Panc1 (cell line): ENCODE data around the gene SLC16A3. TPM values are rescaled to one million over a fixed set of nuclear protein-coding genes. Genes with fewer than 3 reads are reported as not detected.

Experiments used
- ATAC-seq: fragments of 200-7000 bp; cut with Tn5 transposase; 2 replicates; pipeline ENCODE4 v1.9.1; 2020; ENCODE audit warnings: mild to moderate bottlenecking, moderate library complexity
- BruUV-seq: library from RNA; stranded (reverse); fragments of 400-500 nt; replicated peaks from 2 replicates; lab custom pipeline; 2021; lab: Mats Ljungman, UMichigan
- CTCF ChIA-PET: fragments of 300-600 bp; sonication (Branson Sonifier 250); formaldehyde crosslinking; loops from one replicate; lab custom pipeline; 2022; ENCODE audit warnings: antibody characterized with exemption; lab: Charles Lee
- POLR2A ChIA-PET: fragments of 300-600 bp; sonication (Branson Sonifier 250); formaldehyde crosslinking; loops from one replicate; lab custom pipeline; 2022; ENCODE audit warnings: antibody characterized with exemption; lab: Charles Lee
- DNase-seq: peaks from one replicate; pipeline ENCODE4 v3.0.0-alpha.2; 2010; ENCODE audit warnings: low read depth, low spot score
- H3K27ac ChIP-seq: 2 replicates; pipeline ENCODE4 v1.5.1; 2011; ENCODE audit warnings: mild to moderate bottlenecking, low read length, inconsistent platforms
- H3K27me3 ChIP-seq: fragments of 200-500 bp; sonication (Bioruptor generic); 2 replicates; pipeline ENCODE4 v1.6.0; 2014; ENCODE audit warnings: low read length, inconsistent platforms; ENCODE audit not compliant: control insufficient read depth, insufficient read depth
- H3K36me3 ChIP-seq: fragments of 200-500 bp; sonication (Bioruptor generic); 2 replicates; pipeline ENCODE4 v1.5.1; 2014; ENCODE audit warnings: inconsistent platforms, mild to moderate bottlenecking, low read length, moderate library complexity; ENCODE audit not compliant: control insufficient read depth, insufficient read depth
- H3K4me1 ChIP-seq: 2 replicates; pipeline ENCODE4 v1.5.1; 2011; ENCODE audit warnings: inconsistent platforms, mild to moderate bottlenecking, low read length, moderate library complexity; ENCODE audit not compliant: control insufficient read depth, insufficient read depth
- H3K4me3 ChIP-seq, 2 experiments: 2 replicates each; pipeline ENCODE4 v1.5.1; 2011 to 2012; ENCODE audit warnings: low read depth in 2 of 2, low read length in 2 of 2, mild to moderate bottlenecking in 2 of 2, inconsistent platforms in 1 of 2, moderate library complexity in 1 of 2
- H3K9me3 ChIP-seq: fragments of 200-500 bp; sonication (Bioruptor generic); 2 replicates; pipeline ENCODE4 v1.5.1; 2014; ENCODE audit warnings: low read depth, mild to moderate bottlenecking, inconsistent platforms, low read length, moderate library complexity; ENCODE audit not compliant: control insufficient read depth, insufficient read depth
- POLR2AphosphoS5 ChIP-seq: IDR thresholded peaks from 2 replicates; pipeline ENCODE4 v1.6.1; 2012; ENCODE audit warnings: mild to moderate bottlenecking, low read depth, low read length, moderate library complexity
- SIN3A ChIP-seq: IDR thresholded peaks from 2 replicates; pipeline ENCODE4 v1.6.1; 2012; ENCODE audit warnings: low read depth, mild to moderate bottlenecking, low read length, moderate library complexity, borderline replicate concordance; ENCODE audit not compliant: insufficient read depth
- TCF7L2 ChIP-seq: IDR thresholded peaks from 2 replicates; pipeline ENCODE4 v1.6.1; 2011; ENCODE audit warnings: mild to moderate bottlenecking, low read depth, low read length, inconsistent platforms
- in situ Hi-C: cut with HindIII; loops from 2 replicates; pipeline ENCODE4 v1.10.0; 2016; ENCODE audit warnings: low sequenced_read_pairs, low pct_unique_long_range_greater_than_20kb
- intact Hi-C: fragments of 100-400 bp; cut with micrococcal nuclease; formaldehyde crosslinking; loops from one replicate; pipeline ENCODE4 v1.10.0; 2022; ENCODE audit not compliant: unreplicated experiment
- total RNA-seq: library from RNA; stranded (reverse); gene quantifications from one replicate; pipeline ENCODE4 v1.2.1, GENCODE V29; 2021; ENCODE audit not compliant: unreplicated experiment
- TF ChIP-seq, protein P1 (sequence below), 2 experiments: IDR thresholded peaks; 2 replicates each; pipeline ENCODE4 v1.6.1; 2011 to 2012; ENCODE audit warnings: low read depth in 2 of 2, control low read depth in 1 of 2, low read length in 1 of 2, mild to moderate bottlenecking in 1 of 2, moderate library complexity in 1 of 2; ENCODE audit not compliant: insufficient read depth in 1 of 2
- TF ChIP-seq, protein P2 (sequence below): fragments of 450-650 bp; IDR thresholded peaks from 2 replicates; pipeline ENCODE4 v1.5.1; 2017; ENCODE audit warnings: mild to moderate bottlenecking

The SLC16A3 gene
- total RNA-seq, 1 experiment from 2014 or later: 581 TPM

DNA sequence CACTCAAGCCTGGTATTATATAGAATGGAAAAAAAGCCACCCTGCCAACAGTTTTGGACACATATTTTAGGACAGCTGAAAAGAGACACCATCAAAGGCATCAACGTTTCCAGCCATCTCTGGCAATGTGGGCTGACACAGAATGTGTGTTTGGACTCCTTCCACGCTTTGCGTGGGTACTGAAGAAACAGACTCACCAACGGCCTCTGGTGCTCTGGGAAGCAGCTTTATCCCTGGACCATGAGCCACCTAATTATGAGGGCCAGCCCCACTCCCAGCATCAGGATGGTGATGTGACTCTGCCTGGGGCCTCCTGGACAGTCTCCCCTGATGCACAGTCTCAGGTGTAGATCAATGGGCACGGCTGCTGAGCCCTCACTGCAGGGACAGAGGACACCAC is 44.1 kb upstream of the SLC16A3 start:
- intact Hi-C loops: no loop called here
- H3K9me3 ChIP-seq: no peaks in the 10 kb centered on the region
- POLR2A ChIA-PET: no interaction called here
- no peaks in the 10 kb centered on the region; the same call in none of the 2 replicates for H3K36me3 ChIP-seq
- DNase-seq (no peak), ATAC-seq (no peak)
- H3K27ac ChIP-seq: no peak overlapping the region
- H3K4me1 ChIP-seq: no peaks in the 10 kb centered on the region
- no peak for TF ChIP-seq TCF7L2
- TF ChIP-seq SIN3A: no peak
- no peak for TF ChIP-seq POLR2AphosphoS5
- in situ Hi-C loops: no loop called here
- CTCF ChIA-PET: no interaction called here
- no peaks in the 10 kb centered on the region for H3K27me3 ChIP-seq
- no peak overlapping the region for H3K4me3 ChIP-seq
- no TSS peak for BruUV-seq

DNA sequence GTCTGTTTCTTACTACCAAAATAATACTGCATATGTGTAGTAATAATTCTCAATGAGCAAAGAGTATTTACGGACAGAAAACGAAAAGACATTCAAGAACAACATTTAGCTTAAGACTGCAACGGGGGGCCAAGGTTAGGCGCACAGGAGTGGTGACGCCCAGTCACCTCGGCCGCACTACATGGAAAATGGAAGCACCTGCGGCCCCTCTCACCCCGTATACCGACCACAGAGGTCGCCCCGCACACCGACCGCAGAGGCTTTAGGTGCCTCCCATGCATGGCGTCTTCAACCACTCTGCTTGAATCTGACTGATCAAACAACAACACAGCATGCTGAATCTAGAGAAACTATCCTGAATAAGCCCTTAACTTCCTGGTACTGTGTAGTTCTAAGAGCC is 42.6 kb upstream of the SLC16A3 start:
- ATAC-seq (no peak), DNase-seq (no peak)
- in situ Hi-C loops: no loop called here
- POLR2A ChIA-PET: no interaction called here
- Histone ChIP-seq H3K9me3 (no peaks in the 10 kb centered on the region), H3K27ac (no peak overlapping the region), H3K4me3 (no peak overlapping the region), H3K4me1 (no peaks in the 10 kb centered on the region), H3K27me3 (no peaks in the 10 kb centered on the region), H3K36me3 (no peaks in the 10 kb centered on the region; the same call in none of the 2 replicates)
- intact Hi-C loops: no loop called here
- BruUV-seq: no TSS peak
- CTCF ChIA-PET: no interaction called here
- no peak for TF ChIP-seq SIN3A
- TF ChIP-seq, protein P1, sequence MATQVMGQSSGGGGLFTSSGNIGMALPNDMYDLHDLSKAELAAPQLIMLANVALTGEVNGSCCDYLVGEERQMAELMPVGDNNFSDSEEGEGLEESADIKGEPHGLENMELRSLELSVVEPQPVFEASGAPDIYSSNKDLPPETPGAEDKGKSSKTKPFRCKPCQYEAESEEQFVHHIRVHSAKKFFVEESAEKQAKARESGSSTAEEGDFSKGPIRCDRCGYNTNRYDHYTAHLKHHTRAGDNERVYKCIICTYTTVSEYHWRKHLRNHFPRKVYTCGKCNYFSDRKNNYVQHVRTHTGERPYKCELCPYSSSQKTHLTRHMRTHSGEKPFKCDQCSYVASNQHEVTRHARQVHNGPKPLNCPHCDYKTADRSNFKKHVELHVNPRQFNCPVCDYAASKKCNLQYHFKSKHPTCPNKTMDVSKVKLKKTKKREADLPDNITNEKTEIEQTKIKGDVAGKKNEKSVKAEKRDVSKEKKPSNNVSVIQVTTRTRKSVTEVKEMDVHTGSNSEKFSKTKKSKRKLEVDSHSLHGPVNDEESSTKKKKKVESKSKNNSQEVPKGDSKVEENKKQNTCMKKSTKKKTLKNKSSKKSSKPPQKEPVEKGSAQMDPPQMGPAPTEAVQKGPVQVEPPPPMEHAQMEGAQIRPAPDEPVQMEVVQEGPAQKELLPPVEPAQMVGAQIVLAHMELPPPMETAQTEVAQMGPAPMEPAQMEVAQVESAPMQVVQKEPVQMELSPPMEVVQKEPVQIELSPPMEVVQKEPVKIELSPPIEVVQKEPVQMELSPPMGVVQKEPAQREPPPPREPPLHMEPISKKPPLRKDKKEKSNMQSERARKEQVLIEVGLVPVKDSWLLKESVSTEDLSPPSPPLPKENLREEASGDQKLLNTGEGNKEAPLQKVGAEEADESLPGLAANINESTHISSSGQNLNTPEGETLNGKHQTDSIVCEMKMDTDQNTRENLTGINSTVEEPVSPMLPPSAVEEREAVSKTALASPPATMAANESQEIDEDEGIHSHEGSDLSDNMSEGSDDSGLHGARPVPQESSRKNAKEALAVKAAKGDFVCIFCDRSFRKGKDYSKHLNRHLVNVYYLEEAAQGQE (IDR thresholded peaks at IDR 0.05; ENCODE audit: insufficient read depth in 1 of 2, low read depth in 2 of 2, low read length in 1 of 2): no peak
- no peak for TF ChIP-seq POLR2AphosphoS5
- TF ChIP-seq, protein P2, sequence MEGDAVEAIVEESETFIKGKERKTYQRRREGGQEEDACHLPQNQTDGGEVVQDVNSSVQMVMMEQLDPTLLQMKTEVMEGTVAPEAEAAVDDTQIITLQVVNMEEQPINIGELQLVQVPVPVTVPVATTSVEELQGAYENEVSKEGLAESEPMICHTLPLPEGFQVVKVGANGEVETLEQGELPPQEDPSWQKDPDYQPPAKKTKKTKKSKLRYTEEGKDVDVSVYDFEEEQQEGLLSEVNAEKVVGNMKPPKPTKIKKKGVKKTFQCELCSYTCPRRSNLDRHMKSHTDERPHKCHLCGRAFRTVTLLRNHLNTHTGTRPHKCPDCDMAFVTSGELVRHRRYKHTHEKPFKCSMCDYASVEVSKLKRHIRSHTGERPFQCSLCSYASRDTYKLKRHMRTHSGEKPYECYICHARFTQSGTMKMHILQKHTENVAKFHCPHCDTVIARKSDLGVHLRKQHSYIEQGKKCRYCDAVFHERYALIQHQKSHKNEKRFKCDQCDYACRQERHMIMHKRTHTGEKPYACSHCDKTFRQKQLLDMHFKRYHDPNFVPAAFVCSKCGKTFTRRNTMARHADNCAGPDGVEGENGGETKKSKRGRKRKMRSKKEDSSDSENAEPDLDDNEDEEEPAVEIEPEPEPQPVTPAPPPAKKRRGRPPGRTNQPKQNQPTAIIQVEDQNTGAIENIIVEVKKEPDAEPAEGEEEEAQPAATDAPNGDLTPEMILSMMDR: no peak
- TF ChIP-seq TCF7L2: no peak

DNA sequence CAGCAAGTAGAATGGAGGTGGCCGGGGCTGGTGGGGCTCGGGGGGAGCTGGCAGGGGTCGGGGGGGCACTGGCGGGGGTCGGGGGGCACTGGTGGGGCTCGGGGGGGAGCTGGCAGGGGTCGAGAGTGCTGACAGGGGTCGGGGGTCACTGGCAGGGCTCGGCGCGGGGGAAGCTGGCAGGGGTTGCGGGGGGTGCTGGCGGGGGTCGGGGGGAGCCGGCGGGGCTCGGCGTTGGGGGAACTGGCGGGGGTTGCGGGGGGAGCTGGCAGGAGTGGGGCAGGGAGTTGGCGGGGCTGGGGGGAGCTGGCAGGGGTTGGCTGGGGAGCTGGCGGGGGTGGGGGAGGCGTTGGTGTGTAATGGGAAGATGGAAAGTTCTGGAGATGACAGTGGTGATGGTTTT is 41.3 kb upstream of the SLC16A3 start:
- Histone ChIP-seq H3K27ac (no peak overlapping the region), H3K4me3 (no peak overlapping the region), H3K4me1 (no peaks in the 10 kb centered on the region), H3K36me3 (no peaks in the 10 kb centered on the region; the same call in none of the 2 replicates), H3K27me3 (no peaks in the 10 kb centered on the region), H3K9me3 (no peaks in the 10 kb centered on the region)
- BruUV-seq: no TSS peak
- intact Hi-C loops: no loop called here
- no peak for TF ChIP-seq SIN3A
- no peak for TF ChIP-seq POLR2AphosphoS5
- TF ChIP-seq, protein P2: no peak
- in situ Hi-C loops: no loop called here
- ATAC-seq (no peak), DNase-seq (no peak)
- CTCF ChIA-PET: interaction anchor here (0.6 kb wide), 1 partner anchor 85 kb away, joined by 5 read pairs; no protein-coding TSS in a partner anchor
- POLR2A ChIA-PET: interaction anchor here (0.5 to 0.7 kb wide), 2 partner anchors 14 to 83 kb away, joined by 3 to 6 read pairs; no protein-coding TSS in a partner anchor
